Measurements from ENCODE around the gene WSCD1. TPM values are rescaled to one million over a fixed set of nuclear protein-coding genes. Genes with fewer than 3 reads are reported as not detected.

WSCD1 gene
- total and polyA plus RNA-seq, 2 of the 4 experiments (the other 2 are of a cell fraction), result 0.07 TPM; not detected in 1

DNA sequence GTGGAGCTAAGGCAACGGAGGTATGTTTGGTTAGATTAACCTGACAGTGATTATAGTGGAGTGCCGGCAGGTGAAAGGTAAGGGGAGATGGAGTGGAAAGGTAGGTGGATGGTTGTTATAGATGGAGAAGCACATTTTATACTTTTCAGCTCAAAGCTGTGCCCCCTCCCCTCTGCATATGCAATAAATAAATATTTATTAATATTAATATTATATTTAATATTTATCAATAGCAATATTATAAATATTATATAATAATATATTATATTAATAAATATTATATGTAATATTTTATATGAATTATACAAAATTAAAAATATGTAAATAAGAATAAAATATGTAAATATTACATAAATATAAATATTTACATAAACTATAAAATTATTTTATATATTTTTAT is 70.0 kb downstream of the WSCD1 start:
- no peak overlapping the region for H3K23ac ChIP-seq (ENCODE audit: low read depth, low read length)
- H4K91ac ChIP-seq (ENCODE audit: insufficient read depth, low read depth, low read length), result no peak overlapping the region
- no peaks in the 10 kb centered on the region for H3K36me3 ChIP-seq (ENCODE audit: control insufficient read depth, insufficient read depth, low read length)
- no peak overlapping the region for H3K27ac ChIP-seq (ENCODE audit: insufficient read depth, low read length)
- no peaks in the 10 kb centered on the region for H3K27me3 ChIP-seq (ENCODE audit: control insufficient read depth, insufficient read depth, low read length)
- no peaks in the 10 kb centered on the region for H3K79me1 ChIP-seq (ENCODE audit: low read depth in 1 of 2, low read length in 2 of 2)
- H2BK15ac ChIP-seq (ENCODE audit: low read depth, low read length), result no peak overlapping the region
- H3K4ac ChIP-seq (ENCODE audit: low read depth, low read length), result no peak overlapping the region
- H4K20me1 ChIP-seq (ENCODE audit: insufficient read depth, low read length), result no peaks in the 10 kb centered on the region
- BruUV-seq (replicated peaks), result no TSS peak
- H2BK5ac ChIP-seq (ENCODE audit: low read depth, low read length, poor library complexity, severe bottlenecking), result no peak overlapping the region
- H3K4me3 ChIP-seq (ENCODE audit: insufficient read depth, low read depth, low read length), result no peak overlapping the region
- no peak overlapping the region for H2BK120ac ChIP-seq (ENCODE audit: low read depth, low read length)
- H4K8ac ChIP-seq (ENCODE audit: low read depth in 2 of 2, low read length in 2 of 2), result no peak overlapping the region
- in situ Hi-C loops (cut with MboI; ENCODE audit: low sequenced_read_pairs) (no loop called here), dilution Hi-C loops (cut with HindIII; ENCODE audit: low sequenced_read_pairs, unreplicated experiment) (no loop called here), intact Hi-C loops (cut with micrococcal nuclease) (no loop called here)
- H3K9me3 ChIP-seq (ENCODE audit: control insufficient read depth, insufficient read depth, low read length), result peaks cover 11% of the 10 kb centered on the region
- no peak overlapping the region for H2AK9ac ChIP-seq (replicated peaks; ENCODE audit: low read depth, low read length, poor library complexity)
- no peaks in the 10 kb centered on the region for H3K4me1 ChIP-seq (ENCODE audit: control insufficient read depth, insufficient read depth, low read length)
- no peak overlapping the region for H2AFZ ChIP-seq (replicated peaks; ENCODE audit: low read length, poor library complexity)
- WGBS, 2 experiments (ENCODE audit: extremely low coverage in 2 of 2, insufficient read length in 1 of 2), result no CpG with 5 or more reads among the region's 2 CpGs
- no peak overlapping the region for H3K9ac ChIP-seq (ENCODE audit: low read depth, low read length)
- no peak for ATAC-seq (ENCODE audit: low read depth)
- TF ChIP-seq, protein P1, sequence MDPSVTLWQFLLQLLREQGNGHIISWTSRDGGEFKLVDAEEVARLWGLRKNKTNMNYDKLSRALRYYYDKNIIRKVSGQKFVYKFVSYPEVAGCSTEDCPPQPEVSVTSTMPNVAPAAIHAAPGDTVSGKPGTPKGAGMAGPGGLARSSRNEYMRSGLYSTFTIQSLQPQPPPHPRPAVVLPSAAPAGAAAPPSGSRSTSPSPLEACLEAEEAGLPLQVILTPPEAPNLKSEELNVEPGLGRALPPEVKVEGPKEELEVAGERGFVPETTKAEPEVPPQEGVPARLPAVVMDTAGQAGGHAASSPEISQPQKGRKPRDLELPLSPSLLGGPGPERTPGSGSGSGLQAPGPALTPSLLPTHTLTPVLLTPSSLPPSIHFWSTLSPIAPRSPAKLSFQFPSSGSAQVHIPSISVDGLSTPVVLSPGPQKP (IDR thresholded peaks at IDR 0.05; ENCODE audit: borderline replicate concordance, low read depth, low read length), result no peak
- no peak for TF ChIP-seq MAFK (IDR thresholded peaks at IDR 0.05; ENCODE audit: low read depth, low read length)
- no peak for TF ChIP-seq NFE2L2 (IDR thresholded peaks at IDR 0.05; ENCODE audit: low read depth, low read length)
- no peak for TF ChIP-seq RAD21 (IDR thresholded peaks at IDR 0.05; ENCODE audit: low read length)
- TF ChIP-seq, protein P2, sequence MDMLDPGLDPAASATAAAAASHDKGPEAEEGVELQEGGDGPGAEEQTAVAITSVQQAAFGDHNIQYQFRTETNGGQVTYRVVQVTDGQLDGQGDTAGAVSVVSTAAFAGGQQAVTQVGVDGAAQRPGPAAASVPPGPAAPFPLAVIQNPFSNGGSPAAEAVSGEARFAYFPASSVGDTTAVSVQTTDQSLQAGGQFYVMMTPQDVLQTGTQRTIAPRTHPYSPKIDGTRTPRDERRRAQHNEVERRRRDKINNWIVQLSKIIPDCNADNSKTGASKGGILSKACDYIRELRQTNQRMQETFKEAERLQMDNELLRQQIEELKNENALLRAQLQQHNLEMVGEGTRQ (IDR thresholded peaks at IDR 0.05; ENCODE audit: low read depth, low read length), result no peak
- no peak for TF ChIP-seq RFX5 (IDR thresholded peaks at IDR 0.05; ENCODE audit: low read depth, low read length)
- H4K5ac ChIP-seq (ENCODE audit: low read depth, low read length), result no peak overlapping the region
- no peak overlapping the region for H3K56ac ChIP-seq (ENCODE audit: extremely low read depth, insufficient read depth, low read length)
- no peak overlapping the region for H2AK5ac ChIP-seq (ENCODE audit: low read depth, low read length)
- no peak overlapping the region for H3K4me2 ChIP-seq (ENCODE audit: low read depth, low read length)
- no peak overlapping the region for H3K18ac ChIP-seq (ENCODE audit: low read depth, low read length)
- DNase-seq, result no peak
- H3K14ac ChIP-seq (replicated peaks; ENCODE audit: low read depth, low read length), result no peak overlapping the region
- ChIA-PET CTCF (no interaction called here), POLR2A (ENCODE audit: unreplicated experiment) (no interaction called here)
- no peaks in the 10 kb centered on the region for H3K9me1 ChIP-seq (ENCODE audit: insufficient read depth, low read length)
- H2BK20ac ChIP-seq (ENCODE audit: low read depth, low read length), result no peak overlapping the region

Data from IMR-90 (cell line).